ENCODE results near the gene SYTL5.

DNA sequence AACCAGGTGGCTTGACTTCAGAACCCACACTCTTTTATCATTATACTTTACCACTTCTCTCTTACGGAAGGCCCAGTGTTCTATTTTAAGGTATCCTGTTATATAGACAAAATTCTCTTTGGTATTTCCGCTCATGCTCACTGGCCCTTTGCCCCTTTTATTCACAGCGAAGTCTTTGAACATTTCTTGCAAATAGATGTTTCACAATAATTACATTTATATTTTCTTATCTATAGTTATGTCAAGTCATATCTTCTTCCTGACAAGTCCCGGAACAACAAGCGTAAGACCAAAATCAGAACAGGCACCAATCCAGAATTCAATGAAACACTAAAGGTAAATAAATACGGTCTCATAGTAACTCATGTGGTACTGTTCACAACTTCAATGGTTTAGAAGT lies 102.0 kb downstream of the SYTL5 start:
- TF ChIP-seq, protein P1, sequence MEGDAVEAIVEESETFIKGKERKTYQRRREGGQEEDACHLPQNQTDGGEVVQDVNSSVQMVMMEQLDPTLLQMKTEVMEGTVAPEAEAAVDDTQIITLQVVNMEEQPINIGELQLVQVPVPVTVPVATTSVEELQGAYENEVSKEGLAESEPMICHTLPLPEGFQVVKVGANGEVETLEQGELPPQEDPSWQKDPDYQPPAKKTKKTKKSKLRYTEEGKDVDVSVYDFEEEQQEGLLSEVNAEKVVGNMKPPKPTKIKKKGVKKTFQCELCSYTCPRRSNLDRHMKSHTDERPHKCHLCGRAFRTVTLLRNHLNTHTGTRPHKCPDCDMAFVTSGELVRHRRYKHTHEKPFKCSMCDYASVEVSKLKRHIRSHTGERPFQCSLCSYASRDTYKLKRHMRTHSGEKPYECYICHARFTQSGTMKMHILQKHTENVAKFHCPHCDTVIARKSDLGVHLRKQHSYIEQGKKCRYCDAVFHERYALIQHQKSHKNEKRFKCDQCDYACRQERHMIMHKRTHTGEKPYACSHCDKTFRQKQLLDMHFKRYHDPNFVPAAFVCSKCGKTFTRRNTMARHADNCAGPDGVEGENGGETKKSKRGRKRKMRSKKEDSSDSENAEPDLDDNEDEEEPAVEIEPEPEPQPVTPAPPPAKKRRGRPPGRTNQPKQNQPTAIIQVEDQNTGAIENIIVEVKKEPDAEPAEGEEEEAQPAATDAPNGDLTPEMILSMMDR (IDR thresholded peaks at IDR 0.05; ENCODE audit: borderline replicate concordance, extremely low read depth, low read length, poor library complexity, severe bottlenecking) = no peak
- no peak for TF ChIP-seq EZH2 (IDR thresholded peaks at IDR 0.05; ENCODE audit: borderline replicate concordance, low read depth, low read length, severe bottlenecking)
